C4-2B (cell line): ENCODE results near the gene IGDCC3.
"Not testable (repeated sequence)": the region's sequence is repeated elsewhere in the genome, so short reads cannot be mapped to it uniquely, and the experiment has no call there.

ENCODE experiments used
- H3K27ac ChIP-seq: fragments of 450-650 bp; 2 replicates; pipeline ENCODE4 v1.5.1; 2017
- ZFX ChIP-seq: fragments of 450-650 bp; IDR thresholded peaks from 2 replicates; pipeline ENCODE4 v1.6.1; 2017
- TF ChIP-seq, protein P1 (sequence below): fragments of 450-650 bp; conservative IDR thresholded peaks from 2 replicates; pipeline ENCODE4 v1.5.1; 2017; ENCODE audit warnings: mild to moderate bottlenecking

IGDCC3 gene

DNA sequence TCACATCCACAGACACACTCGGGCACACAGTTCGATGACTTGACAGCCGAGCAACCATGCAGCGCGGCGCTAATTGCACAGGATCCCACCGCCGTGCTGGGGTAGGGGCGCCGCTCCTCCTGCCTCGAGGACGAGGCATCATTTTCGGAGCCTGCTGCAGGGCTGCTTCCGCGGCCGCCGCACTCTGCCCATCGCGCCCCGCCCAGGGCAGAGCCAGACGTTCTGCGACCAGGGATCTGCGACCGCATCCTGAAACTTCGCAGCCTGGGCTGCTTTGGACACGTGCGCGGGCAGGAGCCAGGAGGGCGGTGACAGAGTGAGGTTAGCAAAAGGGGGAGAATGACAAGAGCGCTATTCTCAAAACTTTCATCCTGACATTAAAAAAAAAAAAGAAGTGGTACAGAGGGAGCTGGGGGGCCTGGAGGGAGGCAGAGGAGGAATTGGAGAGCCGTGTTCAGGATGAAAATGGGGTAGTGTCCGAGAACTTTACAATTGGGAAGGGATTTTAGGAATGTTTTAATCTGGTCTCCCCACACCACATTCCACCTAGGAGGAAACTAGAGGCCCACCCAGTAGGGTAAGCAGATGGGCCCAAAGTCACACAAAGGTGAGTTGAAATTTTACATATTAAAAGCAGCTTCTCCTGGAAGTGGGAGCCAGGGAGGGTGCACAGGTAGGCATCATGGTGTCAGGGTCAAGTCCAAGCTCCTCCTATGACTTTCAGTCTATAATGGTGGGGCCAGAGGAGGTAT is 15.9 kb downstream of the IGDCC3 start:
- no peak overlapping the region for H3K27ac ChIP-seq
- TF ChIP-seq ZFX, result no peak
- TF ChIP-seq, protein P1, sequence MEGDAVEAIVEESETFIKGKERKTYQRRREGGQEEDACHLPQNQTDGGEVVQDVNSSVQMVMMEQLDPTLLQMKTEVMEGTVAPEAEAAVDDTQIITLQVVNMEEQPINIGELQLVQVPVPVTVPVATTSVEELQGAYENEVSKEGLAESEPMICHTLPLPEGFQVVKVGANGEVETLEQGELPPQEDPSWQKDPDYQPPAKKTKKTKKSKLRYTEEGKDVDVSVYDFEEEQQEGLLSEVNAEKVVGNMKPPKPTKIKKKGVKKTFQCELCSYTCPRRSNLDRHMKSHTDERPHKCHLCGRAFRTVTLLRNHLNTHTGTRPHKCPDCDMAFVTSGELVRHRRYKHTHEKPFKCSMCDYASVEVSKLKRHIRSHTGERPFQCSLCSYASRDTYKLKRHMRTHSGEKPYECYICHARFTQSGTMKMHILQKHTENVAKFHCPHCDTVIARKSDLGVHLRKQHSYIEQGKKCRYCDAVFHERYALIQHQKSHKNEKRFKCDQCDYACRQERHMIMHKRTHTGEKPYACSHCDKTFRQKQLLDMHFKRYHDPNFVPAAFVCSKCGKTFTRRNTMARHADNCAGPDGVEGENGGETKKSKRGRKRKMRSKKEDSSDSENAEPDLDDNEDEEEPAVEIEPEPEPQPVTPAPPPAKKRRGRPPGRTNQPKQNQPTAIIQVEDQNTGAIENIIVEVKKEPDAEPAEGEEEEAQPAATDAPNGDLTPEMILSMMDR, result no peak

DNA sequence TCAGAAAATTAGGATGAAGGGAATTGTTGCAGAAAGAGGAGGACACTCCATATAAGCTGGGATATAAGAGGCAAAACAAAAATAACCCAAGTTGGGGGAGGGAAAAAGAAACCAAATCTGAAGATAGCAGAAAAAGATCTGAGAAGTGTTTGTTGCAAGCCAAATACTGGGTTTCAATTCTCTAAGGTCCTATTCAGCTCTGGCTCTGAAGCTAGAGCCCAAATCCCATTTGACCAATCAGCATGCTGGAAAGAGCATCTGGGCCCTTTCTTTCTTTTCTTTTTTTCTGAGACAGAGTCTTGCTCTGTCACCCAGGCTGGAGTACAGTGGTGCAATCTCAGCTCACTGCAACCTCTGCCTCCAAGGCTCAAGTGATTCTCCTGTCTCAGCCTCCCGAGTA is 17.3 kb downstream of the IGDCC3 start:
- TF ChIP-seq, protein P1, result no peak
- no peak for TF ChIP-seq ZFX

DNA sequence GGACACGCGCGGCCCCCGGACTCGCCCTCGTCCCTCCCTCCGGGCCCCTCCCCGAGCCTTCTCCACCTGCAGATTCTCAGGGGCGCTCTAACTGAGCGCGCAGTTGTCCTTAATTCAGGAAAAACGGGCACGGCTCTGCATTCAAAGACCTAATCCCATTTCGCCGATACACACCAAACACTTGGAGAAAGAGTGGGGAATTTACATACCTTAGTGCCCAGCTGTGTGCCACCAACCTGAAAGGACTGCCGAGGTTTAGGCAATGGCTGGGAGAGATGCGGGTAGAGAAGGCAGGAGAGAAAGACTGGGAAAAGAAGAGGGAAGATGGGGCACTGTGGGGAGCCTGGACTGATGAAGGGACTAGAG is 21.8 kb downstream of the IGDCC3 start:
- no peak overlapping the region for H3K27ac ChIP-seq
- no peak for TF ChIP-seq ZFX
- TF ChIP-seq, protein P1, result no peak

More for the DNA sequence above, 17.3 kb downstream of the IGDCC3 start:
- no peak overlapping the region for H3K27ac ChIP-seq

DNA sequence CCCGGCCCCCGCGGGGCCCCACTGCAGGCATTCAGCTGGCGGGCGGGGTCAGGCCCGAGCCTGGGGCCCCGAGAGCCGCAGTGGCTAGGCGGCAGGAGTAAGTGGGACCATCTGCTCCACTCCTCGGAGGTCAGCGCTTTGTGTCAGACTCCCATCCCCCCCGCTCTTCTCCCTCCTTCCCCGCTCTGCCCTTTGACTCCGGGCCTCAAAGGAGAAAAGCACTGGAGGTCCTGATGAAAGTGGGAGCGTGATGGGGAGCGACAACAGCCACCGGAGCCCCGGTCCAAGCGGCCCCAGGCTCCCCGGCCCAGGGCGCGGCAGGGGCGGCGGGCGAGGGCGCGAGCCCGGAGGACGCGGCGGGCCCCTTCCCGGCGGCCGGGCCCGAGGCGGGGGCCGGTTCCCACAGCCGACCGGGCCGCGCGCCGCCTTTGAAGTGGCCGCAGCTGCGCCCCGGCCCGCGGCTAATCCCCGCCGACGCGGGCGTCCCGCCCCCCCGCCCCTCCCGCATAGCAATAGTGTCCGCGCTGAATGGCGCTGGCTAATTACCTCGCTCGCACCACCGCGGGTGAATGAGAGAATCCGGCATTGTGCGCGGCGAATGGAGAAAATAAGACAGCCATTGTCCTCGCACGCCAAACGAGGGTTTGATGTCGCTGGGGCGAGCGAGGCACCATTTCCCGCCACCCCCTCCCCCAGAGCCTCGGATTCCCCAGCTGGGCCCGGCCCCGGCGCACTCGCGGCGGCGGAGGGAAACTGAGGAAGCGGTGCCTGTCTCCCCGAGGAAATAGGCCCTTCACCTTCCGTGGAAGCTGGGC is 22.4 kb downstream of the IGDCC3 start:
- no peak overlapping the region for H3K27ac ChIP-seq
- TF ChIP-seq, protein P1, result no peak
- no peak for TF ChIP-seq ZFX

DNA sequence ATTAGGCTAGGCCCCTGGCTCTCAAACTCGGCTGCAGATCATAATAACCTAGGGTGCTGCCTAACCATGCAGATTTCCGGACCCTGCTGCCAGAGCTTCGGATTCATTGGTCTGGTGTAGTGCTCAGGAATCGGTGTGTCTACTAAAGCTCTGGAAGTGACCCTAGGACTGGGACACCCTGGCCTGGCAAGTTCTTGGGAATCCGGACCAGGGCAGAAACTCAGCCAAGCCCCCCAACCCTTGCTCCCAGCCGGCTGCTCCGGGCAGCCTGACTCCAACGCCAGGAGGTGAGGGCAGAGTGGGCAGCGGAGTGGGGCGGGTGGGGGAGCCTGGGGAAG is 23.0 kb downstream of the IGDCC3 start:
- TF ChIP-seq, protein P1, result no peak
- no peak for TF ChIP-seq ZFX
- H3K27ac ChIP-seq, result no peak overlapping the region

DNA sequence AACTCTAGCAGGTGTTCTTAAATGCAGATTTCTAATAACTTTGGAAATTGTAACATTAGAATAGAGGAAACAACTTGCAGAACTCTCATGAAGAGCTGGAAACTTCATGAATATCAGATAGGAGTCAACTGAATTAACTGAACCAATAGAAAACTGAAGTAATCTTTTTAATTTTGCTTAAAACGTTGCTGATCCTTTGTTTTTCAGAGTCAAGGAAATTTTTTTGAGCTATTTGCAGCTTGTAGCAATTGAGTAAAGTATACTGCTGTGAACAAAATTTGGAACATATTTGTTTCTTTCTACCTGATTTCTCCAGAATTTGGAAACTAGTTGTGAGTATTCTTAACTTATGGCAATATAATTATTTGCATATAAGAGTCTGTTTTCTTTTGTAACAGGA is 25.8 kb downstream of the IGDCC3 start:
- not testable (repeated sequence) for H3K27ac ChIP-seq

DNA sequence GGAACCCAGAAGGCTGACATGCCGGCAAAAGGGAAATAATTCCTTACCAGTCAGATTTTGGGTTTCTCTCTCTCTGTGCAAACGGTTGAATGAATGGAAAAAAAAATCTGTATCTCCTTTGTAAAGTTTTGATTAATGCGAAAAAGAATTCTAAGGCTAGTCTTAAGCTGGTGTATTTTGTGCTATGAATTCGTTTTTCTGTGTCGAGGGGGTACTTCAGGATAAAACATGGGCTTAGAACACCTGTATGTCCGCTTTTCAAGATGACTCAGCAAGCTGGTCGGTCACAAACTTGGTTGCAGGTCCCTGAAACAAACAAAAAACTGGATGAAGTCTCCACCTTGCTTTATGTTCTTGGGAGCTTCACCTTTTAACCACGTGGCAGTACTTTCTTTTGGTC is 28.5 kb downstream of the IGDCC3 start:
- no peak overlapping the region for H3K27ac ChIP-seq
- TF ChIP-seq ZFX, result no peak

DNA sequence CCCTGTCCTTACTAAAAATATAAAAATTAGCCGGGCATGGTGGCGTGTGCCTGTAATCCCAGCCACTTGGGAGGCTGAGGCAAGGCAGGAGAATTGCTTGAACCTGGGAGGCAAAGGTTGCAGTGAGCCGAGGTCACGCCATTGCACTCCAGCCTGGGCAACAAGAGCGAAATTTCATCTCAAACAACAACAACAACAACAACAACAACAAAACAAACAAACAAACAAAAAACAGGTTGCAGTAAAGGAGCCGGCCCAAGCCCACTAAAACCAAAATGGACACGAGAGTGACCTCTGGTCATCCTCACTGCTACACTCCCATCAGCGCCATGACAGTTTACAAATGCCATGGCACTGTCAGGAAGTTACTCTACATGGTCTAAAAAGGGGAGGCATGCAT is 30.0 kb downstream of the IGDCC3 start:
- not testable (repeated sequence) for H3K27ac ChIP-seq
